GM21360 (cell line): ENCODE measurements around the gene MAP3K8.
"Not testable (repeated sequence)": the region's sequence is repeated elsewhere in the genome, so short reads cannot be mapped to it uniquely, and the experiment has no call there.

Experiments
- ATAC-seq: cut with Tn5 transposase; IDR thresholded peaks from one replicate; pipeline ENCODE4 v1.9.1; 2021; ENCODE audit warnings: mild to moderate bottlenecking, moderate library complexity; ENCODE audit not compliant: unreplicated experiment

MAP3K8 gene

GRCh38 chr10:30422151-30422695, 11.8 kb upstream of the MAP3K8 start:
- no peak for ATAC-seq

DNA sequence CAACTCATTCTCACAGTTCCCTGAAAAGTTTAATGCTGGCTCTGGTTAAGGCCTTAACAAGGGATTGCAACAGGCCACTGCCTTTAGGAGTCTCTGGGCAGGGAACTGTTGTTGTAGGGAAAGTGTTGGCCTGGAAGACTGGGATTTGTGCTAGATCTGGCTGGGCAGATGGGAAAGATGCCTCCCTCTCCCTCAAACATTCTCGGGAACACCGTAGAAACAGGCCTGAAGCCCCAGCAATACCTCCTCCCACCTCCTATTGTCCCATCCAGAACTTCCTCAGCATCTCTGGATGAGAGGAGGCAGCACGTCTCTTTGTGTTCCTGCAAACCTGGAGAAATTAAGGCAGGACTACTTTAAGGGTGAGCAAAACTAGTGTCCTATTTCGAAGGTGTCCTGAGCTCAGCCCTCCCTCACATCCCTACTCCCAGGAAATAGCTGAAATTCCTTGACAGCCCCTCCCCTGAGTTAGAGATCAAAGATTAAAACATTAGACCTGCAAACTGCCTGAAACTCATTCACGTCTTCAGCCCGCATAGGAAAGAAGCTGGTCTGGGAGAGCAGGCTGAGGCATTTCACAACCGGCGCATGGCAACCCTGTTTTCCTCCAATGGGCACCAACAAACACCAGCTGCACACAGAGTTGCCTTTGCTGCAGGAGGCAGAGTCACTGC, 10.9 kb upstream of the MAP3K8 start:
- no peak for ATAC-seq

- not testable (repeated sequence) for ATAC-seq
These were observed 10.2 kb upstream of the MAP3K8 start for GRCh38 chr10:30423655-30424275.

- ATAC-seq, result no peak
These were observed 8.5 kb upstream of the MAP3K8 start for GRCh38 chr10:30425336-30426075.

- no peak for ATAC-seq
These were observed 3.3 kb upstream of the MAP3K8 start for GRCh38 chr10:30430544-30431298.

DNA sequence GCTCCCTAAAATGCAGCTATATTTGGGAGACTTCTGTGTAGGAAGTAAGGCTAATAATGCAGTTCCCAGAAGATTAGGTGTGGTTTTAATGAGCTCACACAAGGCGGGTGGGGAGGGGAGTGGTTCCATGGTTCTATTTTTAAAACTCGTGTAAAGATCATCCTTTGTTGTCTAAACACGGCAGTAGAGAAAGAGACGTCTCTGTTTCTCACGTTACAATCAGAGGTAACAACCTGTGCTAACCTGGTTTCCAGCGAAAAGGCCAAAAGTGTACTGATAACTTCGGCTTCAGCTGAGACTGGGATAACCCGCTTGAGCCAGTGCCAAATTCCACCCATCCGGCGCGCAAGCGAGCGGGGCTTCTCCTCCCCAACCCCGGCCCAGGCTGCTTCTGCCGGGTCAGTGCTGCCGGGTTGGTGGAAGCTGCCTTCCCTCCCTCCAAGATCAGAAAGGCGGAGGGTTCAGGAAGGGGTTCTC, 2.5 kb upstream of the MAP3K8 start:
- no peak for ATAC-seq

DNA sequence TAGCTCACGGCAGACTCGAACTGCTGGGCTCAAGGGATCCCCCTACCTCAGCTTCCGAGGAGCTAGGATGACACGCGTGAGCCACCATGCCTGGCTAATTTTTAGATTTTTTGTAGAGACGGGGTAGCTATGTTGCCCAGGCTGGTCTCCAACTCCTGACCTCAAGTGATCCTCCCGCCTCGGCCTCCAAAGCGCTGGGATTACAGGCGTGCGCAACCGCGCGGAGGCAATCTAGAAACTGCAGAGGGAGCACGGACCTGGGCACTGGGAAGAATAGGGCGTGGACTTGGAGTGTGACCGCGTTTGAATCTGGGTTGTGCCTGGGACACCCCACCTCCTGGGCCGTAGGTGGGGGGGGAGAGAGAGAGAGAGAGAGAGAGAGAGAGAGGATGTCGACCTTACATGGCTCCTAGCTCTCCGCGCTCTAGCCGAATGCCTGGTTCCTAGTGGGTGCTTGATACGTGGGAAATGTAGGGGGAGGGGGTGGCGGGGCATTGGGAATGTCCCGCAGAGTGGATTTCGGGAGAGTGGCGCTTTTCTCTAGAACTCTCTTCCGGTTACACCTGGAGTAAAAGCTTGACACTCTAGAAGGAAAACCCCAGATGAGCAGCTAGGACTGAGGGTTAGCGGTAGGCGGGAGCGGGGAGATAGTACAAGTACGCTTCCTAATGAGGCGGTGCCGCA, 1.2 kb upstream of the MAP3K8 start:
- ATAC-seq, result no peak

DNA sequence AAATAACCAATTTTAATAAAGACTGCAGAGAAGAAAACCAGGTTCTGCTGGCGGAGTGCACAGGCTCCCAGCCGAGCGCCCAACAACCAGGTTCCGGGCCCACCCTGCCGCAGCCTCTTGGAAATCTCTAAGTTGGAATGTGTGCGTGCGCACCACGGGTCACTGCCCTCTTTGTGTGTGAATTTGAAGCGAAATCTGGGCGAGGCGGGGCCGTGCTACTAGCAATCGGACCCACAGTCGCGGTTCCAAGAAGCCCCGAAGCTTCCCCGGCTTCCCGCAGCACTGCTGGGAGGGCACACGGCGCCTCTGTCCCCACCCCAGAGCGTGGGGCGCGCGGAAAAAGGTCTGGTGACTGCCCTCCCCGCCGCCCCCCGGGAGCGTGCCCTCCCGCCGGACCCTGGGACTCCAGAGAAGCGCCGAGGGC, 666 bp upstream of the MAP3K8 start:
- peak; percentile 19 for ATAC-seq

GRCh38 chr10:30434273-30435072, 489 bp downstream of the MAP3K8 start:
- peak; percentile 39 for ATAC-seq

DNA sequence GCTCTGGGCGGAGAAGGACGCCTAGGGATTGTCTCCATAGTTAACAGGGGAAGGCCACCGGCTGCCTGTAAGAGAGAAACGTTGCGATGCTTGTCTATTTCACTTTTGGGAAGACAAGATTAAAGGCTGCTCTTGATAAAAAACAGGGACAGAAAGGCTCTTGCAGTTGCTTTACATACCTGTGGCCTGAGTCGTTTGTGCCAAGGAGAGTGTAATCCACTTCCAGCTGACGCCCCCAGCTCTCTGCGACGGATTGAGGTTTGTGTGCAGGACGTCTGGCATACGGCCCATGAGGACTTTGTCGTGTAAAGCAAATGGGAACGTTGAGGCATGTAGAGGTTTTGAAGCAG, 1.1 kb downstream of the MAP3K8 start:
- no peak for ATAC-seq

DNA sequence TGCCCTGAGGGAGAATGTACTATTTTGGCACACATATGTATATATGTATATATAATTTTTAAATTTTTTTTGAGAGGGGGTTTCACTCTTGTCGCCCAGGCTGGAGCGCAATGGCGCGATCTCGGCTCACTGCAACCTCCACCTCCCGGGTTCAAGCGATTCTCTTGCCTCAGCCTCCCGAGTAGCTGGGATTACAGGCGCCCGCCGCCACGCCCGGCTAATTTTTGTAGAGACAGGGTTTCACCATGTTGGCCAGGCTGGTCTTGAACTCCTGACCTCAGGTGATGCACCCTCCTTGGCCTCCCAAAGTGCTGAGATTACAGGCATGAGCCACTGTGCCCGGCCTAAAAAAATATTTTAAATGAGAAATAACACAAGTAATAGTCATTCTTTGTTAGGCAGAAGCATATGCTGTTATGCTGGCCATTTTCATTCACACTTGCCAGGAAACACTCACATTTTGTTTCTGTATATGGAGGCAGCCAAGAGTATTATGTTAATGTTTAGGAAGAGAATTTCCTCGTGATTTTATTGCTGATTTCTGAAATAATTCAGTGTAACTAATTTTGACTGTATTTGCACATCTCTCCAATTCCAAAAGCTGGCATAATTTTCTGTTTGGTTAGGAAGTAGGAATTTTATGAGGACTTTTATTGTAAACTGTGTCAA, 1.6 kb downstream of the MAP3K8 start:
- ATAC-seq, result not testable (repeated sequence)

- ATAC-seq, result no peak
These were observed 2.2 kb downstream of the MAP3K8 start for GRCh38 chr10:30436191-30436611.

- no peak for ATAC-seq
These were observed 2.7 kb downstream of the MAP3K8 start for GRCh38 chr10:30436671-30437030.

- no peak for ATAC-seq
These were observed 3.3 kb downstream of the MAP3K8 start for GRCh38 chr10:30437031-30437841.

DNA sequence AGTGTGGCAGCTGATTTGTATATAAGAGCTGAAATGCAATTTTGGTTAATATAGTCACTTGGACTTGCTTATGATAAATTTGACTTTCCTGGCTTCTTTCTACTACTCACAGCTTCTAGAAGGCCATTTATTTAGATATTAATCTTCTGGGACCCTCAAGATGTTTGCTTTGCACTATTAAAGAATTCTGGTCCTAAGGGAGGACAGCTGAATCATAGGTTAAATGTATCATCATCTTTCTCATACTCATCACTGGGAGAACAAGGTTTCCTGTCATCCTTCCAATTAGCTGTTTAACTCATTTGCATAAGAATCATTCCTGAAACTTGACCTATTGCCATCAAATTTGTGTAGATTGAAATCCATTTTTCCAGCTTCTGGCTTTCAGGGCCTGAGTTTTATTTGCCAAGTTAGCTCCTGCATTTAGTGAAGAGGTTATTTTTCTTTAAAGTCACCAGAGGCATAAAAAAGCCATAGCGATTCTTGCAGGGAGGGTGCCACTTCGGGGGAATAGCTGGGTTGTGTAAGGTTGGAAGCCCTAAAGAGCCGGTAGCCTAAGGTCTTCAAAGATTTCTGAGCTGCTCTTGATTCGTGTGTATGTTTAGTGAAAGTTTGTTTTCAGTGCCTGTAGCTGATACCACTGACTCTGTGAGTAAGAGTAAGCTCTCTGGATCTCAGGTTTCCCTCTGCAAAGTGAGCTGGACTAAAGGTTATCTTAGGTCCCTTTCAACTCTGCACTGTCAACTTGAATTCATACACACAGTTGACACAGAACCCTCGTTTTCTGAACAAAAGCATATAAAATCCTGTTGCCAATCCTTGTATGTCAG, 4.3 kb downstream of the MAP3K8 start:
- ATAC-seq, result no peak

- ATAC-seq, result no peak
These were observed 5.9 kb downstream of the MAP3K8 start for GRCh38 chr10:30439931-30440330.

DNA sequence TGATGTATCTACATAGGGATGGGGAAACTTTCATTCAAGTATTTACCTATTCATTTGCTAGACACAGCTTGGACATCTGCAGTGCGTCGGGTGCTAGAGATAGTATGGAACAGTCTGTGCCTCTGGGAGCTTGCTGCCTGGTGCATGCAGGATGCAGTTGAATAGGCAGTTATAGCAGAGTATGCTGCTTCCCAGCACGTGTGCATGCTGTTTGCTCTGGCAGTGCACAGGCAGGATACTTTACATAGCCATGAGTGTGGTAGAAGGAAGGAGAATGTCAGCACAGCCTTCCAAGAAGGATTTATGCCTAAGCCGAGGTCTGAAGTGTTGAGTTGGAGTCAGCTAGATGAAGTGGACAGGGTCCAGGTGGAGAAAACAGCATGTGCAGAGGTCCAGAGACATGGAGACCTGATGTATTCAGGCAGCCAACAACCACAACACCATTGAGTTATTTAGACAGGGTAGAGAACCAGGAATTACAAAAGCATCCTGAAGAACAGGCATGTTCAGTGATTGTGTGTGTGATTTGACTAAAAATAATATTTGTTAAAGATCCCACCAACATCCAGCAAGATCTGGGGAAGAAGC, 8.1 kb downstream of the MAP3K8 start:
- ATAC-seq, result no peak
